HG02885 (cell line): Measurements from ENCODE around the gene OR6X1.
A peak's percentile ranks its signal among the peaks of the same experiment; 100 is the strongest.
"Not testable (repeated sequence)": the region's sequence is repeated elsewhere in the genome, so short reads cannot be mapped to it uniquely, and the experiment has no call there.

ENCODE experiments used
- ATAC-seq: cut with Tn5 transposase; IDR thresholded peaks from one replicate; pipeline ENCODE4 v1.9.1; 2021; ENCODE audit warnings: mild to moderate bottlenecking; ENCODE audit not compliant: unreplicated experiment, poor library complexity

The OR6X1 gene

DNA sequence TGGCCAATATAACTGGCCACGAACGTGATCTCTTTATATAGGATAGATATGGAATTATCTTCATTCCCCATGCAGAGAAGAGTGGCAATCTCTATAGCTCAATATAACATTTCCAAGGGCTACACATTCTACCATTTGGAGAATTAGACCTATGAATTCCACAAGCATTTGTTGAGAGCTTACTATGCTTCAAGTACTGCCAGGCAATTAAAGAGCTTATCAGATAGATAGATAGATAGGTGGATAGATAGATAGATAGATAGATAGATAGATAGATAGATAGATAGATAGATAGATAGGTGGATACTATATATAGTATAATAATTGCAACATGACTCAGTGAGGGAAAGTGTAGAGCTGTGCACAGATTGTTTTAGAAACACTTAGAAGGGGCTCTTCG is 1.5 kb upstream of the OR6X1 start:
- no peak for ATAC-seq

DNA sequence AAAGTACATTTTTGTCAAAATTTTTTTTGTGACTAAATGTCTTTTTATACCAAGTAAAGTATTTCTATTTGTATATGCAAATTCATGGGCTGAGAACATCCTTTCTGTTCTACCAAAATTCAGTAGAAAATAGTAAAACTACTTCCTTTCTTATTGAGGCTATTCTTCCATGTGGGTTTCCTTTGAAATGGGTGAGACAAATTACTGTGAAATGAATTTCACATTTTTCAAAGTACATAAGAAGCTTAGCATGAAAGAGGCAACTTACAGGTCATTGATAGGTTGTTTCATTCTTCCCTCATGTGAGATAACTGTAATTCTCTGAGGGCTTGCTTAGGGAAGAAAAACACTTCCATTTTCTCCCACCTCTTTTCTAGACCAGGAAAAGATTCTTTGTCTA is 1.0 kb upstream of the OR6X1 start:
- ATAC-seq, result no peak

DNA sequence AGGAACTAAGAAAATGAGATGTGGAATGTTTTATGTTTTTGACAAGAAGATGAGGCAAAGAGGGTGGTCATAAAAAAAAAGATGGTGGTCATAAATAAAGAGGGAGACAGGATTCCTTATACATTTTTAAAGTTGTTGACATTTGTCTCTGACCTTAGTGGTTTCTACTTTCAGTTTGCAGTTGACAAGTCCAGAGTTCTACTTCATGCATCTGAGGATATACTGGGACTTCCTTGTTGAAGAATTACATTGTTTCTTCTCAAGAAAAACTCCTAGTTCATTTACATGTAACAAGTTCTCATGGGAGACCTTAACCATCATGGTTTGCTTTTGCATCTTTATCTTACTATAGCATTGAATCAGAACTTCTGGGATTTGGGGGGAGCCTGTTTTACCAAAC is 1.2 kb downstream of the OR6X1 start:
- ATAC-seq, result no peak

DNA sequence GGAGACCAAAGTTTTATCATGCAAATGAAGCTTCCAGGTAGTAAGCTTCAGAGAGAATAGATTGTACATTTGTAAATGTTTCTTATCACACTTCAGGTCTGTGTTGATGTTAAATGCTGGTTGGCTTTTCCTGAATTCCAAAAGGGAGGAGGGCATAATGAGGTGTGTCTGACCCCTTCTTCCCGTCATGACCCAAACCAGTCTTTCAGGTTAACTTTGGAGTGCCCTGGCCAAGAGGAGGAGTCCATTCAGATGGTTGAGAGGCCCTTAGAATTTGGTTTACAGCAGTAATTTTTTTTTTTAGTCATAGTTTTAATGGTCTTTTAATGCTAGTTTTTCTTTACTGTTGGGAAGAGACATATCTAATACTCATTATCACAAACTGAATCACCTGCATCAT is 2.5 kb downstream of the OR6X1 start:
- no peak for ATAC-seq

DNA sequence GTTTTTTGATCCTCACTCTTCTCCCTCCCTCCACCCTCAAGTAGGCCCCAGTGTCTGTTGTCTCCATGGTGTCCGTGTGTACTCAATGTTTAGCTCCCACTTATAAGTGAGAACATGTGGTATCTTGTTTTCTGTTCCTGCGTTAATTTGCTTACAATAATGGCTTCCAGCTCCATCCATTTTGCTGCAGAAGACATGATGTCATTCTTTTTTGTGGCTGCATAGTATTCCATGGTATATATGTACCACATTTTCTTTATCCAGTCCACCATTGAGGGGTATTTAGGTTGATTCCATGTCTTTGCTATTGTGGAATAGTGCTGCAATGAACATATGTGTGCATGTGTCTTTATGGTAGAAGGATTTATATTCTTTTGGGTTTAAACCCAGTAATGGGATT is 6.0 kb downstream of the OR6X1 start:
- not testable (repeated sequence) for ATAC-seq

DNA sequence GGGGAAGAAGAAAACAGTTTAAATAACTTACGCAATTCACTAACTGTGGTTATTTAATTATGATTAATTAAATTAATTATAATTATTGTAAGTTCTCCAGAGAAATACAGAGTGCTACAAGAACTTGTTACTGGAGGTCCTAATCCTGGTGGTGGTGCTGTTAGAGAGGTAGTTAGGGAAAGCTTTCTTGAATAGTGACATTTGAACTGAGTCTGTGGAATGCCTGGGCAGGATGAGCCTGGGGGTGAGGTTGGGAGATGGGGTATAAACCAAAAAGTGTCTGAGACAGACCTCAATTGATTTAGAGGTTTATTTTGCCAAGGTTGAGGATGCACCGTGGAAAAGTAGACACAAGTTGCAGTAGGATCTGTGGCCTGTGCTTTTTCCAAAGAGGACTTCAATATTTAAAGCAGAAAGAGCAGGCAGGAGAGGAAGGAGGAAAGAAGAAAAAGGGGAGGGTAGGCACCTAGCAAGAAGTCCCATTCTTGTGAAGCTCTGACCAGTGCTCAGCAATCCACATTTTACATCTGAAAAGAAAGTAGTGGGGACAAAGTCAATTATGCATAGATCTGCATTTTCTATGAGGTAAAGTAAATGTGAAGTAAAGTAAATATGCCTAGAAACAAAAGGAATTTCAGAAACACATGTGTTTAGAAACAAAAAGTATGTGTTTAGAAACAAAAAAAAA is 8.4 kb downstream of the OR6X1 start:
- no peak for ATAC-seq

DNA sequence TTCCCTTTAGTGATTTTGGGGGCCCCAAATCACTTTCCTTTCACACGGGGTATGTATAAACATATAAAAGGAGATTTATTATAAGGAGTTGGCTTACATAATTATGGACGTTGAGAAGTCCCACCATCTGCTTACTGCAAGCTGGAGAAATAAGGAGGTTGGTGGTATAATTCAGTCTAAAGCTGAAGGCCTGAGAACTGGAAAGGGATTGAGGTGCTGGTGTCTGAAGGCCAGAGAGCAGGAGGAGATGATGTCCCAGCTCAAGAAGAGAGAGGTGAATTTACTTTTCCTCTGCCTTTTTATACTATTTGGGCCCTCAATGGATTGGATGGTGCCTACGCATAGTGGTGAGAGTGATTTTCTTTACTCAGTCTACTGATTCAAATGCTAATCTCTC is 11.6 kb downstream of the OR6X1 start:
- no peak for ATAC-seq

DNA sequence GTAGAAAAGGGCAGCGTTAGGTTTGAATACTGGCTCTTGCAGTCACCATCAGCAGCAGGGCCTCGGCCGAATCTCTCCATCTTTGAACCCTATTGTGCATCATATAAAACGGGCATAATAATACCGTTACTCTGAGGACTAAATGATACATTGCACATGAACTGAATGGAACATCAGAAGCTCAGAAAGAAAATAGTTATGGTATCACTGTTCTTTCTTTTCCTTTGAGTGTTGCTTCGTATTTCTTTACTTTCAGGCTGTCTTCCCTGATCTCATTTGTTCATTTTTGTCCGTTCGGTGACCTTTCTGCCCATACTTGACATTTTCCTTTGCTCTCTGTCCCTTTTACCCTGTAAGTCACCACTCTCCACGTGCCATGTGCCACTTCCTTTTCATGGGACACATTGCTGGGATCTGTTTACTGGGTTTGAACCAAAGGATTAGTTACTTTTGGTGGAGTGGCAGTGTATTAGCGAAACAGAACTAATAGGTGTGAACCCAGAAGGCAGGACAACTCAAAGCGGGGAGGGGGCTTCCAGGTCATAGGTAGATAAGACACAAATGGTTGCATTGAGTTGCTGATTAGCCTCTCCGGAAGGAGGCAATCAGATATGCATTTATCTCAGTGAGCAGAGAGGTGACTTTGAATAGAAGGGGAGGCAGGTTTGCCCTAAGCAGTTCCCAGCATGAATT is 12.1 kb downstream of the OR6X1 start:
- ATAC-seq, result no peak

DNA sequence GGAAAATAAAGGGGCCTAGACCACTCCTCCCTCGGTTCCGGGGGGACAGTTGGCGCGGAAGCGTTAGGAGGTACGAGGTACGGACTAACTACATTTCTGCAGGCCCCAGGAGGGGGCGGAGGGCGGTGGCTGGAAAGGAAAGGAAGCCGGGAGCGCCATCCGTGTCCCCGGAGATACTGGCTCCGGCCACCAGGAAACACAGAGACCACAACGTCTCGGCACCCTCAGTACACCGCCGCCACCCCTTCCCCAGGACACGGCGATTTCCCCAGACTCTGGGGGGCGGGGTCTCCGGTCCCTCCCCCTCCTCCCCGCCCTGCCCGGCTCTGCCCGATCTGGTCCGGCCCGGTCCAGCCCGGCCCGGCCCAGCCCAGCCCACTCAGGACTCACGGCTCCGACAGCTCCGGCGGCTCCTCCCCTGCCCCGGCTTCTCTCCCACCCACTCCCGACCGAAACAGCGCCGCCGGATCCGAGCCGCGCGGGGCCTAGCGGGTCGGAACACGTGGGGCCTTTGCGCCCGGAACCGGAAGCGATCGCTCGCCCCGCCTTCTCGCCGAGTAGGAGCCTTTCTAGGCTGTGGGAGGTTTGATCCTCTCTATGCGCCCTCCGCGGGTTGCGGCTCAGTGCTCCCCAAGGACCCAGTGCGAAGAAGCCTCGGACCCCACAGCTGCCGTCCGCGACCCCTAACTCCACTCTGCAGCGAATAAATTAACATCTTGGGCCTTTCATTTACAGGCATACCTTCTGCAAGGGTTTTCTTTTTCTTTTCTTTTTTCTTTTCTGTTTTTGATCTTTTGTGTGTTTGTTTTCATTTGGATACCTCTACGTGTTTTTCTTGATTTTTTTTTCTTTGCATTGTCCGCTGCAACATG is 12.9 kb downstream of the OR6X1 start, which contains the start of gene ZNF202:
TSS of gene ZNF202 (minus strand) at position 502 of the 872 bp plus-strand sequence. CDS start 10,772 bp downstream, outside the sequence.
- peak; percentile 98 for ATAC-seq

DNA sequence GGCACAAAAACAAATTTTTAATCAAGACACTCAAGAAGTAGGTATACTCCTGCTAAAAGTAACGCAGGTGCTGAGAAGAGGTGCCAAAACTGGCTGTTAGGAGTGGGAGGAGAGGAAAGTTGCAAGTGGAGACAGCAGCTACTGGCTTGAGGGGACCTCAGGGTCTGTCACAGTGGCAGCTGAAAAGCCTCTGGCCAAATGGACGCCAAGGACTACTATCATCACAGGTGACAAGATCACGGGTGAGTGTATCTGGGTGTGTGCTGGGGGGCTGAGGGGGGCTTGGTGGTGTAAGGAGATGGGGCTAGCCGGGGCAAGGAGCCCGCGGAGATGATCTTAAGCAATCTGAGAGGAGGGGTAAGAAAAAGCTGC is 13.5 kb downstream of the OR6X1 start:
- peak; percentile 2 for ATAC-seq

DNA sequence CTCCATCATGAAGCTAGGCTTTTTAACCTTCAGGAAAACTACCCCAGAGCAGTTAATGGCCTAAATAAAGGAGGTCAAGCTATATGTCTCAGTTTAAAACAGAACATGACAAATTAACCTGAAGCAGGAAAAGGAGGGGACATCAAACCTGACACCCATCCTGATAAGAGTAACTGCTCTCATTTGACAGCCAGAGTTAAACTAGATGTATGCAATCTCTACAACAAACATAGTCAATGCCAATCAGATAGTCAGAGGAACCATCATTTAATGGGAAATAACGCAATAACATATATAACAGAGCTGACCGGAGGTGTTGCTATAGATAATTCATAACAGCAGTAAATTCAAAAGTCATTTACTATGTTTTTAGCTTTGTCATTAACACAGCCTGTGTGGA is 15.9 kb downstream of the OR6X1 start:
- ATAC-seq, result no peak

DNA sequence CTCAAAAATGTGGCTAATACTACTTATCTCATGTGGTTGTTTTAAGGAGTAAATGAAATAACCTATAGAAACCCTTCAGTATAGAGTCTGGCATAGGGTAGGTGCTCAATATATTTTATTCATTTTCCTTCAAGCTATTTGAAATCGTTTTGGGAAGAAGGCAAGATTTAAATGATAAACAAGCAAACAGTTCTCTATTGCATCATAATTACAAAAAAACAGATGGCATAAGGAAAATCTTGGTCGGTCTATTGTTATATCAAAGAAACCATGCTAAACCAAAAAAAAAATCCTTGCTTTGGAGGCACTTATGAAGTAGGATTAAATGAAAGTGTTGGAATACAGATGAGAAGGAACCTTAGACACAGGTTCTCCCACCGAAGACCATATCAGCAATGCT is 17.5 kb downstream of the OR6X1 start:
- ATAC-seq, result no peak

DNA sequence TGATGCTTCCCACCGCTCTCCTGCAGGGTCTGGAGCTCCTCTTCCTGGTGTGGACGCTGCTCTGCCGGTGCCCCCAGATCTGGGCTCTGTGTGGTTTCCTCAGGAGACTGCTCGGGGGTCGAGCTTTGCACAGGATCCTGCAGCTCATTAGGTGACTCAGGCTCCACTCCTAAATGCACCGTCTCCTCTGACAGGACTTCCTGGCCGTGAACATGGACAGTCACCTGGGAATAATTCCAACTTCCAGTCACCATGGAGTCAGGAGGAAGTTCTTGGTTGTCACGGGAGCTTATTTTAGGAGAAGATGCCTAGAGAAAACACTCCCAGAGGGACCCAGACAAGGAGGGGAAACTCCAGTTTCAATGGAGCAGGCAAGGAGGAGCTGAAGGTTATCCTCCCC is 24.7 kb downstream of the OR6X1 start:
- ATAC-seq, result no peak

DNA sequence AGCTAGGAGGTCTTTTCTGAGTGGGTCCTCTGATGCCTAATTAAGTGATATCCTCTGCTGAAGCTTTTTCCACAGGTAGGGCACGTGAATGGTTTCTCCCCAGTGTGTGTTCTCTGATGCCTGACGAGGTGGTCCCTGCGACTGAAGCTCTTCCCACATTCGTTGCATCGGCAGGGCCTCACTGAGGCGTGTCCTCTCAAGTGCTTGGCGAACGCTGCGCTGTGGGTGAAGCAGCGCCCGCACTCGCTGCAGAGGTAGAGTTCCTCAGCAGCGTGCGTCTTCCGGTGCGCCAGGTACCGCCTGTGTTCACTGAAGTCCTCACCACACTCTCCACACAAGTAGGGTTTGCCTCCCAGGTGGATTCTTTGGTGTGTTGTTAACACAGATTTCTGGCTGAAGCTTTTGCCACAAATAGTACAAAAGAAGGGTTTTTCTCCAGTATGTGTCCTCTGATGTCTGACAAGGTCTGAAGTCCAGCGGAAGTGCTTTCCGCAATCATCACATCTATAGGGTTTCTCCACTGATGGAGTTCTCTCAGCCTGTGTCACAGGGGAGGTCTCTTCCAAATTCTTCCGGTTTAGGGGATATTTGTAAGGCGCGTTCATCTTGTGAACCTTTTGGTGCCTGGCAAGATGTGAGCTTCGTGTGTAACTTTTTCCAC is 28.2 kb downstream of the OR6X1 start:
- ATAC-seq, result no peak

DNA sequence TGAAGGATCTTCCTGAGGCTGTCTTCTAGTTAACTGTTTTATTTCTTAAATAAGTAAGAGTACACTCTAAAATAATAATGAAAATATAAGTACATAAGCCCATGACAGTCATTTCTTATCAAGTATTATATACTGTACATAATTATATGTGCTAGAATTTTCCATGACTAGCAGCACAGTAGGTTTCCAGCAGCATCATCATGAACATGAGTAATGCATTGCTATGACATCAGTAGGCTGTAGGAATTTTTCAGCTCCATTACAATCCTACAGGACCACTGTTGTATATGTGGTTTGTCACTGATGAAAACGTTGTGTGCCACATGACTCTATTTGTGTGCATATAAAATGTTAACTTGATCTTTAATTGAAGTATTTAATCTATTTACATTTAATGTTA is 34.9 kb downstream of the OR6X1 start:
- no peak for ATAC-seq

DNA sequence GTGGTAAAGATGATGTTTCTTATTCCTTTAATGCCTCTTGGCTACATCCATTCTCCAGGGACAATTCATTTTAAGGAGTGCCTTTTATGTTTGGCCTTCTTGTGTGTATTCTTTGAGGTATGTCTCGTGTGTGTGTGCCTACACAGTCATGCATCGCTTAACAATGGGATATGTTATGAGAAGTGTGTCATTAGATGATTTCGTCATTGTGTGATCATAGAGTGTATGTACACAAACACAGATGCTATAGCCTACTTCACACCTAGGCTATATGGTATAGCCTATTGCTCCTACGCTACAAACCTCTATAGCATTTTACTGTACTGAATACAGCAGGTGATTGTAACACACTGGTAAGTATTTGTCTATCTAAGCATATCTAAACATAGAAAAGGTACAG is 35.8 kb downstream of the OR6X1 start:
- no peak for ATAC-seq

DNA sequence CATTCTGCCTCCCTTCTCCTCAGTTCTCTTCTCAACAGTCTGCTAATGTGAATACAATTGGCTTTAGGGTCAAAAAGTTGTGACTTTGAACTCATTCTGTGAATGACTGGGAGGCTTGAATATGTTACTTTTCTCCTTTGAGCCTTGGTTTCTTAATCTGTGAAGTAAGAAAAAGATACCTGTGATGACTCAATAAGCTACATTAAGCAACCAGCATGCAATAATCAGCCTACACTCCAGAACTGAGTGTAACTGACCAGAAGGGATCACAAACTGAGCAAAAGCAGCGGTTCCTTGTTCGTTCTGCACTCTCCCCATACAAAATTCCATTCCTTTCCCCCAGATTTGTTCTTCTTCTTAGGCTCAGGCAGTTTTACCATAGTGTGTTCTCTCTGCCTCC is 36.3 kb downstream of the OR6X1 start:
- no peak for ATAC-seq

DNA sequence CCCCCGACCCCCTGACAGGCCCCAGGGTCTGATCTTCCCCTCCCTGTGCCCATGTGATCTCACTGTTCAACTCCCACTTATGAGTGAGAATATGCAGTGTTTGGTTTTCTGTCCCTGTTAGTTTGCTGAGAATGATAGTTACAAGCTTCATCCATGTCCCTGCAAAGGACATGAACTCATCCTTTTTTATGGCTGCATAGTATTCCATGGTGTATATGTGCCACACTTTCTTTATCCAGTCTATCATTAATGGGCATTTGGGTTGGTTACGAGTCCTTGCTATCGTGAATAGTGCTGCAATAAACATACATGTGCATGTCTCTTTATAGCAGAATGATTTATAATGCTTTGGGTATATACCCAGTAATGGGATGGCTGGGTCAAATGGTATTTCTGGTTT is 41.7 kb downstream of the OR6X1 start:
- not testable (repeated sequence) for ATAC-seq

DNA sequence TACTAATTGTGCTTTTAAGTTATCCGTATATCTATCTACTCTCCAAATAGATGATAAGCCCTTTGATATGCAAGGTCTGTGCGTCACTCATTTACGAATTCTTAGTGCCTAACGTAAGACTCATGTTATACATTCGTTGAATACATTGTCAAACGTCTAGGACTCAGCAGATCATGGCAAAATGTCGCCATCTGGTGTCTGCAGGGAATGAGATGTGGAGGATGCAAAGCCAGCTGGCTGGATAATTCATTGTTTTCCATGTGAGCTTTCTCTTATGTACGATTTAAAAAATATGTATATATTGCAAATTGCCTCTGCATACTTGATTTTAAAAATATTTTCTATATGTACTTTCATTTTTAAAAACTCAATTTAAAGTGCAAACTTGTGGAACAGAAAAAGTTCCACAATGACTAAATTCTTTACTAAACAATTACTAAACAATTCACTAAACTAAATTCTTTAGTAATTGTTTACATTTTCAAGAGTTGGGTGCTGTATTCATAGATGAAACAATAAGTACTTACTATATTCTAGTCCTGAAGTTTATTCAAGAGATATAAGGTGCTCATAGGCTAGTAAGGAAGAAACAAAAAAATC is 46.6 kb downstream of the OR6X1 start:
- ATAC-seq, result no peak

DNA sequence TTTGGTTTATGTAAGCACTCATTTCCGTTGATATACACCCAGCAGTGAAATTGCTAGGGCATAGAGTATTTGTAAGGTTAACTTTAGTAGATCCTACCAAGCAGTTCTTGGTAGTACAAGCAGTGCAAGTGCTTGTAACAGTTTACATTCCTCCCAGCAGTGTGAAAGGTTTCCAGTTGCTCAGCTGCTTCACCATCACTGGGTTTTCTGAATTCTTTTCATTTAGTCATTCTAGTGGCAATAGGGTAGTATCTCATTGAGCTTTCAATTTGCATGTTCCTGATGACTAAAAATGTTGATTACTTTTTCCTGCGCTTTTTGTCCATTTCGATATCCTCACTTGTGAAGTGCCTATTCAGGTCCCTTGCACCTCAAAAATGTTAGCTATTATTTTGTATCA is 47.1 kb downstream of the OR6X1 start:
- no peak for ATAC-seq
